HS-27A (cell line): ENCODE results near the gene PTPN3.
A peak's percentile ranks its signal among the peaks of the same experiment; 100 is the strongest.
"Not testable (repeated sequence)": the region's sequence is repeated elsewhere in the genome, so short reads cannot be mapped to it uniquely, and the experiment has no call there.

Experiments
- DNase-seq: peaks from one replicate; pipeline ENCODE4 v3.0.0-alpha.2; 2012; ENCODE audit warnings: low read depth, missing footprints

Gene PTPN3

GRCh38 chr9:109498195-109499092 lies at the start of gene PTPN3:
PTPN3 (minus strand) TSS chr9:109498307; CDS start chr9:109463434, 34,873 bp downstream.
- no peak for DNase-seq

- DNase-seq, result not testable (repeated sequence)
These were observed 46.8 kb upstream of the PTPN3 start for GRCh38 chr9:109544954-109545353.

- no peak for DNase-seq
These were observed 44.8 kb upstream of the PTPN3 start for GRCh38 chr9:109542922-109543321.

GRCh38 chr9:109538346-109538745 lies 40.2 kb upstream of the PTPN3 start:
- no peak for DNase-seq

- DNase-seq, result no peak
These were observed 39.2 kb upstream of the PTPN3 start for GRCh38 chr9:109537288-109537687.

- DNase-seq, result no peak
These were observed 38.8 kb upstream of the PTPN3 start for GRCh38 chr9:109536859-109537258.

GRCh38 chr9:109535365-109535764 lies 37.3 kb upstream of the PTPN3 start:
- DNase-seq, result no peak

GRCh38 chr9:109534151-109534550 lies 36.0 kb upstream of the PTPN3 start:
- DNase-seq, result no peak

GRCh38 chr9:109532652-109533051 lies 34.5 kb upstream of the PTPN3 start:
- DNase-seq, result not testable (repeated sequence)

GRCh38 chr9:109522106-109522505 lies 24.0 kb upstream of the PTPN3 start:
- no peak for DNase-seq

- peak; percentile 34 for DNase-seq
These were observed 22.5 kb upstream of the PTPN3 start for GRCh38 chr9:109520475-109521132.

- no peak for DNase-seq
These were observed 21.3 kb upstream of the PTPN3 start for GRCh38 chr9:109519366-109519765.

- DNase-seq, result no peak
These were observed 20.7 kb upstream of the PTPN3 start for GRCh38 chr9:109518621-109519335.

- DNase-seq, result no peak
These were observed 19.8 kb upstream of the PTPN3 start for GRCh38 chr9:109517901-109518377.

GRCh38 chr9:109513871-109514270 lies 15.8 kb upstream of the PTPN3 start:
- DNase-seq, result no peak

- no peak for DNase-seq
These were observed 14.2 kb upstream of the PTPN3 start for GRCh38 chr9:109512170-109512756.

- no peak for DNase-seq
These were observed 12.4 kb upstream of the PTPN3 start for GRCh38 chr9:109510506-109510905.

- DNase-seq, result not testable (repeated sequence)
These were observed 11.9 kb upstream of the PTPN3 start for GRCh38 chr9:109510042-109510441.

- no peak for DNase-seq
These were observed 11.5 kb upstream of the PTPN3 start for GRCh38 chr9:109509611-109510010.

GRCh38 chr9:109507421-109507838 lies 9.3 kb upstream of the PTPN3 start:
- DNase-seq, result peak; percentile 8

GRCh38 chr9:109506097-109506712 lies 8.1 kb upstream of the PTPN3 start:
- DNase-seq, result no peak

GRCh38 chr9:109504689-109505088 lies 6.6 kb upstream of the PTPN3 start:
- DNase-seq, result no peak
